ENCODE measurements around the gene ISOC1. TPM values are rescaled to one million over a fixed set of nuclear protein-coding genes. Genes with fewer than 3 reads are reported as not detected.

The ISOC1 gene
- total RNA-seq, 2 donors from 2014 or later: 45.9 to 168 TPM

DNA sequence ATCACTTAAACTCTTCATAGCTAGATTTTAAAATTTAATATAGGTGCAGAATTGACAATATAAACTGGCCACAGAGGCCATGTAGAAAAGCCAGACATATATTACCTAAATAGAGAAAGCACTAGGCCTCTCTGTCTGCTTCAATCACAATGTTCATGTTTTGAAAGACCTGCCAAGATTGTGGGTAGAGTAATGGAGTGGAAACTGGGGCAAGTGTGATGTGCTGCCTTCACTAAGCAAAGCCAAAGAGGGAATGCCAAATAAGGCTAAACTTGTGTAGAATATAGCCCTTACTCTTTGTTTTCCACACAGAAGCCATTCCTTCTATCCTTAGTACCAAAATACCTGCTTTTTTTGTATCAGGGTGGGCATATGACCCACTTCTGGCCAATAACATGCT is 15.1 kb upstream of the ISOC1 start:
- Histone ChIP-seq H3K27me3 (no peaks in the 10 kb centered on the region), H3K4me3 (no peak overlapping the region), H3K27ac (no peak overlapping the region)

GRCh38 chr5:129080766-129081165 is 13.8 kb upstream of the ISOC1 start:
- H3K27ac ChIP-seq: peak overlapping the region in 1 of 2 donors; percentile 19
- no peak for DNase-seq (ENCODE audit: low spot score)
- H3K36me3 ChIP-seq: no peaks in the 10 kb centered on the region
- H3K4me1 ChIP-seq: peaks cover 0 to 27% of the 10 kb centered on the region in 2 donors
- no peaks in the 10 kb centered on the region for H3K9me3 ChIP-seq
- TF ChIP-seq, protein P1, sequence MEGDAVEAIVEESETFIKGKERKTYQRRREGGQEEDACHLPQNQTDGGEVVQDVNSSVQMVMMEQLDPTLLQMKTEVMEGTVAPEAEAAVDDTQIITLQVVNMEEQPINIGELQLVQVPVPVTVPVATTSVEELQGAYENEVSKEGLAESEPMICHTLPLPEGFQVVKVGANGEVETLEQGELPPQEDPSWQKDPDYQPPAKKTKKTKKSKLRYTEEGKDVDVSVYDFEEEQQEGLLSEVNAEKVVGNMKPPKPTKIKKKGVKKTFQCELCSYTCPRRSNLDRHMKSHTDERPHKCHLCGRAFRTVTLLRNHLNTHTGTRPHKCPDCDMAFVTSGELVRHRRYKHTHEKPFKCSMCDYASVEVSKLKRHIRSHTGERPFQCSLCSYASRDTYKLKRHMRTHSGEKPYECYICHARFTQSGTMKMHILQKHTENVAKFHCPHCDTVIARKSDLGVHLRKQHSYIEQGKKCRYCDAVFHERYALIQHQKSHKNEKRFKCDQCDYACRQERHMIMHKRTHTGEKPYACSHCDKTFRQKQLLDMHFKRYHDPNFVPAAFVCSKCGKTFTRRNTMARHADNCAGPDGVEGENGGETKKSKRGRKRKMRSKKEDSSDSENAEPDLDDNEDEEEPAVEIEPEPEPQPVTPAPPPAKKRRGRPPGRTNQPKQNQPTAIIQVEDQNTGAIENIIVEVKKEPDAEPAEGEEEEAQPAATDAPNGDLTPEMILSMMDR (IDR thresholded peaks at IDR 0.05): no peak
- no peaks in the 10 kb centered on the region for H3K27me3 ChIP-seq
- H3K4me3 ChIP-seq: no peak overlapping the region

More for the DNA sequence above, 15.1 kb upstream of the ISOC1 start:
- Histone ChIP-seq H3K9me3 (no peaks in the 10 kb centered on the region), H3K4me1 (peaks cover 0 to 27% of the 10 kb centered on the region in 2 donors), H3K36me3 (no peaks in the 10 kb centered on the region)
- TF ChIP-seq, protein P1 (IDR thresholded peaks at IDR 0.05): no peak
- no peak for DNase-seq (ENCODE audit: low spot score)

DNA sequence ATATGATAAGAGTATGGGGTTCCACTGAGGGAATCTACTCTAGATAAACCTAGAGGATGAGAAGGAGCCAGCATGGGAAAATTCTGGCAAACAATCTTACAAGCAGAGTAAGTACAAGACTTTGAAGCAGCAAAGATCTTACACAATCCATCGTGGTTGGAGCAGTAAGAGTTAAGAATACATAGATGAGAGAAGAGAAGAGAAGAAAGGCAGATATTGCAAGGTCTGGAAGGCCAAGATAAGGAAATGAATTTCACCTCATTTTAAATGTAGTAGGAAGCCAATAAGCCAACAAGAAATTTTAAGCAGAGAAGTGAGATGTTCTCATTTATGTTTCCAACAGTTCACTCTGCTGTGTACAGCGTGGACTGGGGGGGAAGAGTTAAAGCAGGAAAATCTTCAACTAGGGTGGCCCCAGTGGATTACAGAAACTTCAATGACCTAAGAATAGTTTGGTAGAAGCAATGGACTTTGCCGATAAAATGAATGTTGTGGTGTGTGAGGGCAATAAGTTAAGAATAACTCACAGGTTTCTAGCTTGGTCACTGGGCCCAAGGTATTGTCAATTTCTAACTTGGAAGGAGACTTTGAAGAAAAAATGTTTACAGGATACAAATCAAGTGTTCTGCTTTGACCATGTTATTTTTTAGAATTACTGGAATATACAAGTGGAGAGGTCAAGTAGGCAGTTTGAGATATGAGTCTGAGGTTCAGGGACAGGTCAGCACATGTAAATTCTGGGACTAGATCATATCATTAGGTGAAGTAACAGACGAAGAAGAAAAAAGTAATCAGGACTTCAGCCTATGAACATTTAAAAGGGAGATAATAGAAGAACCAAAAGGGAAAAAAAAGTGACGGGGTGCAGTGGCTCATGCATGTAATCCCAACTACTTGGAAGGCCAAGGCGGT is 12.1 kb upstream of the ISOC1 start:
- H3K4me3 ChIP-seq: no peak overlapping the region
- no peak for DNase-seq (ENCODE audit: low spot score)
- peak overlapping the region in 1 of 2 donors; percentile 24 for H3K27ac ChIP-seq
- no peaks in the 10 kb centered on the region for H3K9me3 ChIP-seq
- H3K4me1 ChIP-seq: peaks cover 0 to 26% of the 10 kb centered on the region in 2 donors
- no peaks in the 10 kb centered on the region for H3K27me3 ChIP-seq
- no peaks in the 10 kb centered on the region for H3K36me3 ChIP-seq
- TF ChIP-seq, protein P1 (IDR thresholded peaks at IDR 0.05): no peak

- Histone ChIP-seq H3K36me3 (no peaks in the 10 kb centered on the region), H3K4me1 (peaks cover 0 to 48% of the 10 kb centered on the region in 2 donors), H3K27ac (peak overlapping the region; percentile 94 to 95), H3K27me3 (no peaks in the 10 kb centered on the region), H3K9me3 (no peaks in the 10 kb centered on the region), H3K4me3 (peak overlapping the region; percentile 71 to 96)
- TF ChIP-seq, protein P1 (IDR thresholded peaks at IDR 0.05): no peak
- peak; percentile 74 for DNase-seq (ENCODE audit: low spot score)
These were observed 663 bp downstream of the ISOC1 start for GRCh38 chr5:129094924-129095899.

DNA sequence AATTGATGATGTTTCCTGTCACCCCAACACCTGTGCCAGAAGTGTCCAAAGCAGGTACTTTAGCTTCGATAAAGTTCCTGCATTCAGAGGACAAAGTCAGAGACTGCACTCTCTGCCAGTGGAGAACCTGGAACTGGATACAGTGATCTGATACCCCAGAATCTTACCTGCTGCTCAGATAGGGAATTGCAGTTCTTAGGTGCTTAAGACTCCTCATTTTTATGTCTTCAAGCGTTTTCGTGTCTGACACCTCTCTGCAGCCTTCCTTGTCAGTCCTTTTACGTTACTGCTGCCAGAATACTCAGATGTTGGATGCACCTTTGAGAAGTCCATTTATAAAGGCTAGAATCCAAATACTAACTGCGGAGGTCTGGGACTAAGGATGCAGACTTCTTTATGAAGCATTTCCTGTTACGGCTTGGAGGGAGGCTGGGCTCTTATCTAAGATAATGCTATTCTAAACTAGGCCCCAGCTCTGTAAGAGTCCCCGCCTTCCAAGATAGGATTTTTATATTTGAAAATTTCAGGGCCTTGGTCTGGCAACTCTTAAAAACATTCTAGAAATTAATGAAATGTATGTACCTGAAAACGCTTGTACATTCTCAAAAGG is 1.9 kb downstream of the ISOC1 start:
- H3K9me3 ChIP-seq: no peaks in the 10 kb centered on the region
- peaks cover 0 to 57% of the 10 kb centered on the region in 2 donors for H3K4me1 ChIP-seq
- TF ChIP-seq, protein P1 (IDR thresholded peaks at IDR 0.05): no peak
- no peaks in the 10 kb centered on the region for H3K27me3 ChIP-seq
- peak overlapping the region; percentile 94 to 95 for H3K27ac ChIP-seq
- peak overlapping the region; percentile 71 to 96 for H3K4me3 ChIP-seq
- no peak for DNase-seq (ENCODE audit: low spot score)
- H3K36me3 ChIP-seq: no peaks in the 10 kb centered on the region
